Stimulated activated CD8-positive, alpha-beta memory T cell treated with anti-CD3 and anti-CD28 coated beads, Interleukin-4, amount 100 ng/mL, for 24 hours (primary cell): ENCODE data around the gene KIF3A.

Source experiments
- DNase-seq: peaks from one replicate; pipeline ENCODE4 v3.0.0-alpha.2; 2020; ENCODE audit warnings: low read depth

KIF3A gene

DNA sequence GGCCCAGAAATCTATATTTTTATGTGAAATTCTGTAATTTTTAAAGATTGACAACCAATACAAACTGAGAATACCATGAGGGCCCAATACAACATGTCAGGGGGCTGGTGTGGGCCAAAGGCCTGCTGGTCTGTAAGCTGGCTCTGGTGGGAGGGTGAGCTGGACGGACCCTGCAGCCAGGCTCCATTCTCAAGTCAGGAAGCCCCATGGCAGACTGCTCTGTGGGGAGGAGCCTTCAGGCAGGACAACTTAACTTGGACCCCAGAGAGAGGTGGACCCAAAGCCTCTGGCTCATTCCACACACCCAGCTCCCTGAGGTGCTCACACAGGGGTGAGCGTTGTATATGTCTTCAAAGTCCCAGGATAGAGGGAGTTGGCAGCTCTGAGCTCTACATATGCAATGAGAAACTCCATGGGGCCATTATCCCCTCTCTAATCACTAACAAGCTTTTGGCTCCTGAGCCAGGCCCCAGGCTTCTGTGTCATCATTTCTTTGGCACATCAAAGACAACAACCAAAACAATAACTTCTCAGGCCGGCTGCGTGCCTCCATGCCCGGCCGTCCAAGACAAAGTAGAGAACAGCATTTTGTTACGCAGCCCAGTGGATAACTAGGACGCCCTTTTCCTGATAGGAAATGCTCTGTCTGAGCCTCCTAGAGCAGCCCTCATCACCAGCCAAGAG lies 33.3 kb upstream of the KIF3A start:
- no peak for DNase-seq

- DNase-seq, result no peak
These were observed 31.1 kb upstream of the KIF3A start for GRCh38 chr5:132768485-132768868.

- DNase-seq, result no peak
These were observed 29.8 kb upstream of the KIF3A start for GRCh38 chr5:132767150-132767549.

GRCh38 chr5:132766806-132767055 lies 29.4 kb upstream of the KIF3A start:
- DNase-seq, result no peak

DNA sequence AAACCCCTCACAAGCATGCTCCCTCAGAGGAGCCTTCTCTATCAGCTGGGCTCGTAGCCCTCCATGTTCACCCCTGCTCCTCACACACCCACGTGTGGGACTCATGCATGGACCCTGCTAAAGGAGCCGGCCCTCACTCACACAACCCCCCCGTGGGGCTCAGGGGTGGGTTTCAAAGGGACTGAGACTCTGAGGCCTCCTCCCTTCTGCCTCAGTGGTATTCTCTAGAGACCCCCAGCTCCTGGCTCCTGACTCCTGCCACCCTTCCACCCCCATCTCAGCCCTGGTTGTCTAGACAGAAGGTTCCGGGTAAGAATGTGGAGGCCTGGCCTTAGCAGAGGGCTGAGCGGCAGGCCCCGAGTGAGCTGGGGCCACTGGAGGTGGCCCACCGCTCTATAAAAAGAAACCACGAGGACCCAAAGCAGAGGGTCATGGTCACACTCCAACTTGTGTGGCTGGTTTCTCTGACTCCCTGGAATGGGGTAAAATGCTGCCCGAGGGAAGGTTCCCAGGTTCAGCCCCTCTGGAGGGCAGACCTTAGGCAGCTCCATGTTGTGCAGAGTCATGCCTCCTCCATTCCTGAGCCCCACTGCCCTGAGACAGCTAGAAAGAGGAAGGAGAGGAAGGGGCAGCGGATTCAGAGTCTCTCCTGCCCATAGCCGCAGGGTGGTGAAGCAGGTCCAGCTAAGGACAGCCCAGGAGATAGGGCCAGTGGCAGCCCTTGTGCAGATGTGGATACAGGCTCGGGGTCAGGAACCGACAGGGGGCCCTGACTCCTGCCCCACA lies 28.9 kb upstream of the KIF3A start:
- DNase-seq, result no peak

- no peak for DNase-seq
These were observed 28.1 kb upstream of the KIF3A start for GRCh38 chr5:132765311-132766019.

DNA sequence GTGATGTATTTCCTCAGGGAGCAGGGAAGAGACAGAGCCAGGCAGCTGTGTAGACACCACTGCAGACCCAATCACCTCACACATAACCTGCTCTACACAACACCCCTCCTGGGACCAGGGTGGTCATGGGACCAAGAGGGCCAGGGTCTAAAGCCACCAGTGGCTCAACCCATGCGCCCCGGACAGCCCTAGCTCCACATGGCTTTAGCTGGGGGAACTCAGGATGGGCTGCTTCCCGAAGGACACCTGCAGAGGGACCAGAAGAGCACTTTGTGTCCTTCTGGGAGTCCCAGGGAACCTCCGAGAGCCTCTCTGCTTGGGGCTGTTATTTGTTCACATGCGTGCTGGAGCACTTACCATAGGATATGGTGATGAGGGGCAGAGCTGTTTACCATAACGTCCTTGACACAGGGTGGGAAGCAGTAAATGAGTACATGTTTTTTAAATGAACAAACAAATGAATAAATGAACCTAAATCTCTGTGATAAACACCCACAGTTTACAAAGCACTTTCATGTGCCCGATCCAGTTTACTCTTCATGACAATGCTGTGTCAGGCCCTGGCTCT lies 27.4 kb upstream of the KIF3A start:
- no peak for DNase-seq

DNA sequence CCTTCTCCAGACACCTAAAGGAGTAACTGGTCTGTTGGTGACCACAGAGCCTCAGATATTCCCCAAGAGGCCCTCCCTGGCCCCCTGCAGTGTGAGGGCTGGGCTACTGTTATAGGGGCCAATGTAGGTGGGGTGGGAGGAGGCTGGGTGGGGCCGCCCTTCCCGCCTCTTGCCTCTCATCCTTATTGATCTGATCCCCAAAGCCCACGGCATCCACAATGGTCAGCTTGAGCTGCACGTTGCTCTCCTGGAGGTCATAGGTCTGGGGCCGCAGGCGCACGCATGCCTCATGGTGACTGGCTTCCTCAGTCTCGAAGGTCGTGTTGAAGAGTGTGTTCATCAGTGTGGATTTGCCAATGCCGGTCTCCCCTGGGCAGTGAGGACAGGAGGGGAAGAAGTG lies 26.7 kb upstream of the KIF3A start:
- no peak for DNase-seq

- no peak for DNase-seq
These were observed 26.1 kb upstream of the KIF3A start for GRCh38 chr5:132763181-132764036.

DNA sequence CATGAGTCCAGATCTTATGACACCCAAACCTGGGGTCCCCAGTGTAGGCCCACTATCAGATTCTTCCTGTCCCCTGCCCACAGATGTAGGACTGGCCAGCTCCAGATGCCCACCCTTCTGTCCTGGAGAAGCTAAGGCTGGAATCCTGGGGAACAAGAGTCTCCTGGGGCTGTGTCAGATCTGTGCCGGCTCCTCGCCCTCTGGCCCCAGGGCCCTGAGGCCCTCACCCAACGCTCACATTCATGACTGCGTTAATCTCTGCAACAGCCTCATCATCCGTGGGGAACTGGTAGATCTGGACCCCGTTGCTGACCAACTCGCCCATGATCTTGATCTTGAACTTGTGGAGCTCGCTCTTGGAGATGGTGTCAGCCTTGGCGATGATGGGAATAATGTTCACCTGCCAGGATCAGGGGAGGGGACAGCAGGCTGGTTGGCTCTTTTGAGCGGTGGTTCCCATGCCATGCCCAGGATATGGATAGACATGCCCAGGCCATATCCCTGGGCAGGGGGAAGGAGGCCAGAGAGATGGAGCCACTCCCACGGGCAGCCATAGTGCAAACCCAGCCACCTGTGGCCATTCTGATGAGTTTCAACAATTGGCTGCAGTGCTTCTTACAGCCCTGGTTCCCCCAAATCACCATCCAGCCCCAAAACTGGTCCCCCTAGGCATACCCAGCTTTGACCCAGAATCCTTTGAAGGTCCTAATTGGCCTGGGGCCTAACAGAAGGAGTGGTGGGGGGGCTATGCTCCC lies 25.1 kb upstream of the KIF3A start:
- DNase-seq, result no peak

GRCh38 chr5:132761321-132762240 lies 24.2 kb upstream of the KIF3A start:
- no peak for DNase-seq

GRCh38 chr5:132760601-132761317 lies 23.4 kb upstream of the KIF3A start:
- DNase-seq, result no peak

- DNase-seq, result no peak
These were observed 22.7 kb upstream of the KIF3A start for GRCh38 chr5:132760049-132760420.

DNA sequence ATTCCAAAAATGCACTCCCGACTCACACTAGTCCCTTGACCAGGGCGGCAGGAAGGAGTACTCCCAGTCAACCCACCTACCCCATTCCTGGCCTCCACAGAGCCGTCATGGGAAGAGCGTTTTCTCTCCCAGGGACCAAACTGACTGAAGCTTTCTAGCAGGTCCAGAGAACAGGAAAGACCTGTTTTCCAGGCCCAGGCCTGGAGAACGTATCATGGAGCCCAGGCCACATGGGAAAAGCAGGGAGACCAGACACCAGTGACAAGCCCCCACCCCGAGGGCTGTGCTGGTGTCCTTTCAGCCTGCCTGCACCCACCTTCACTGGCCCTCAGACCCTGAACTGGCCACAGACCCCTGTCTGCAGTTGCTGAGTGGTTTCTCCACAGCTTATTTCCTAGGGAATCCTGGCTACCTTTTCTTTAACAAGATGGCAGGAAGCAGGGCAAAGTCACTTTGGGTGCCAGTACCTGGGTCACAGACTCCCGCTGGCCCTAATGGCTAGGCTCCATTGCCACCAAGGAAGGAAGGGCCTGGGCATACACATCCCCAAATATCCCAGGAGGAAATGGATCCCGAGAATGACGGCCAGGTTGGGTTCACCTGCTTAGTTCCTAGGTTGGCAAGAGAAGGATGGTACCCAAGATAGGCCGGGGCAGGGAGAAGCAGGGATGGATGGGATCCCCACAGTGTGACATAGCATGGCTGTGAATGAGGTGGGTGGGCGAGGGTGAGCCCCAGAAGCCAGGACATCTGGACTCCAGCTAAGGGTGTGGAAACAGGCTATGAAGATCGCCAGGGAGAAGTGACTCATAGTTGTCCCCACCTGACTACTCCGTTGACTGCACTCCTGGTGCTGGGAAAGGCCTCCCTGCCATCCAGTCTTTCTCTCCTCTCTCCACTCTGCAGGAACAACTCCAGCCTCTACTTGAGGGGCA lies 22.0 kb upstream of the KIF3A start:
- DNase-seq, result no peak

GRCh38 chr5:132758451-132758850 lies 21.1 kb upstream of the KIF3A start:
- DNase-seq, result no peak

DNA sequence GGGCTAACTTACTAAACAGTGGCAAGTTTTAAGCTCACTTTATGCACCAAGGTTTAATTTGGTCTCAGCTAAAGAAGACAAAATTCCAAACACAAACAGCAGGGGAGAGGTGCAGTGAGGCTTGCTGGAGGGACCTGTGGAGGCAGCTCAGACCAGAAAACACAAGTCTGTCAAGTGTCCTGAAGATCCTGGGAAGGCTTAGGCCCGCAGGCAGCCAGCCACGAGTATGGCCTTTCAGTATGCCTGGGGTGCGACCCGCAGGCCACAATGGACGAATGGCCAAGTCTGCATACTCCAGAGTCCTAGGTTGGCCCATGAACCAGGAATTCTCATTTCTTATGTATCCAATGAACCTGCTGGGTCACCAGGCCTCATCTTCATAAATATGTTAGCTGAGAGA lies 19.2 kb upstream of the KIF3A start:
- no peak for DNase-seq

DNA sequence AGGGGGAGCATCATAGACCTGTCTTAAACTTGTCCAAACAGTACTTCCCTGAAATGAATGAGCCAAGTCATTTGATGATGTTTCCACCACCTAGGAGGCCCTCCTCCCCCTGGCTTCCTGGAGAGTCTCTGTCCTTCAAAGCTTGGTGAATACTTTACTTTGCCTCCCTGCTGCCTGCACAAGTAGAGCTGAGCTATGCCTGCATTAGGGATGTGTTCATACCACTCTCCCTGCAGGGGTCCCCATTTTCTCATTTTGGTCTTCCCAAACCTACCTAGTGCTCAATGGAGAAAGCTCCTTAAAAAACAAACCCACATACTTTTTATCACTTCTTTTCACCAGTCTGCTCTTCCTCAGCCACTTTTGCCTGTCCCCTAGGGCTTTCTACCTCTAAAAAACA lies 17.6 kb upstream of the KIF3A start:
- no peak for DNase-seq

DNA sequence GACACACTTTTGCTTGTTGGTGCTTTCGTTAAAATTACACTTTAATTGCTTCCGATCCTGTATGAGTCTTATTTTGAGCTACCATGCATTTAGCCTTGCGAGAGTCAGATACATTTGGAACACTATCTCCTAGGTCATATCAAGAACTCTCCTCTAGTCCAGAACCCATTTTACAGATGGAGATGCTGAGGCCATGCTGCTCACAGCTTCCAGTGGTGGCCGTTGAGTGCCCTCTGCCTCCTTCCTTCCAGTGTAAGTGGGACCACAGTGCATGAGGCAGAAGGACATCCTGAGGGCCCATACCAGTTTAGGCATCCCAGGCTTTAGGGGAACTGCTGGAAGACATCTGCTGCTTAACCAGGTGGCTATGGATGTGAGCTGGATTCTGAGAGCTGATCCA lies 16.8 kb upstream of the KIF3A start:
- DNase-seq, result no peak
